Body of pancreas (tissue), 4 donors: ENCODE measurements around the gene HOOK2.

ENCODE experiments used
- POLR2A ChIP-seq, 3 donors: fragments of 450-650 bp; IDR thresholded peaks; one replicate each; pipeline ENCODE4 v1.6.1; 2016; ENCODE audit warnings: antibody characterized with exemption in 3 of 3, mild to moderate bottlenecking in 2 of 3
- TF ChIP-seq, protein P1 (sequence below), 7 experiments: fragments of 450-650 bp in 4 of 7; fragments of 200-600 bp in 3 of 7; sonication (generic) in 3 of 7; IDR thresholded peaks; one replicate each; pipeline ENCODE4 v1.5.1; 2016 to 2019; ENCODE audit warnings: antibody characterized with exemption in 7 of 7

DNA sequence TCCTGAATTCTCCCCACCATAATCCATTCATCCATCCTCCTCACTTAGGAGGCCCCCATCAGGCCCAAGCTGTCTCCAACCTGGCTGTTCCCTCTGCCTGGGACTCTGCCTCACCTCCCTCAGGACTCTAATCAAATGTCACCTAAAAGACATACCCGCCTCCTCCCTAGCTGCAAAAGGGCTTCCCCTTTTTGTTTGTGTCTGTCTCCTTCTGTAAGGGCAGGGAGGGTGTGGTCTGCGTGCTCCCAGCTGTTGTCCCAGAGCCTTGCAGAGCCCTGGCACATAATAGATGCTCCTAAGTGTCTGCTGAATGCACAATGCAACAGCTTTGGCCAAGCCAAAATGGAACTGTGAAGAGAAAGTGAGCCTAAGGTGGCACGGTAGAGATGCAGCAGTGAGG, 45.3 kb downstream of the HOOK2 start:
- TF ChIP-seq POLR2A (IDR thresholded peaks at IDR 0.05) = no peak
- TF ChIP-seq, protein P1, sequence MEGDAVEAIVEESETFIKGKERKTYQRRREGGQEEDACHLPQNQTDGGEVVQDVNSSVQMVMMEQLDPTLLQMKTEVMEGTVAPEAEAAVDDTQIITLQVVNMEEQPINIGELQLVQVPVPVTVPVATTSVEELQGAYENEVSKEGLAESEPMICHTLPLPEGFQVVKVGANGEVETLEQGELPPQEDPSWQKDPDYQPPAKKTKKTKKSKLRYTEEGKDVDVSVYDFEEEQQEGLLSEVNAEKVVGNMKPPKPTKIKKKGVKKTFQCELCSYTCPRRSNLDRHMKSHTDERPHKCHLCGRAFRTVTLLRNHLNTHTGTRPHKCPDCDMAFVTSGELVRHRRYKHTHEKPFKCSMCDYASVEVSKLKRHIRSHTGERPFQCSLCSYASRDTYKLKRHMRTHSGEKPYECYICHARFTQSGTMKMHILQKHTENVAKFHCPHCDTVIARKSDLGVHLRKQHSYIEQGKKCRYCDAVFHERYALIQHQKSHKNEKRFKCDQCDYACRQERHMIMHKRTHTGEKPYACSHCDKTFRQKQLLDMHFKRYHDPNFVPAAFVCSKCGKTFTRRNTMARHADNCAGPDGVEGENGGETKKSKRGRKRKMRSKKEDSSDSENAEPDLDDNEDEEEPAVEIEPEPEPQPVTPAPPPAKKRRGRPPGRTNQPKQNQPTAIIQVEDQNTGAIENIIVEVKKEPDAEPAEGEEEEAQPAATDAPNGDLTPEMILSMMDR (IDR thresholded peaks at IDR 0.05) = no peak
